ENCODE data around the gene TMEM238L.

Gene TMEM238L

DNA sequence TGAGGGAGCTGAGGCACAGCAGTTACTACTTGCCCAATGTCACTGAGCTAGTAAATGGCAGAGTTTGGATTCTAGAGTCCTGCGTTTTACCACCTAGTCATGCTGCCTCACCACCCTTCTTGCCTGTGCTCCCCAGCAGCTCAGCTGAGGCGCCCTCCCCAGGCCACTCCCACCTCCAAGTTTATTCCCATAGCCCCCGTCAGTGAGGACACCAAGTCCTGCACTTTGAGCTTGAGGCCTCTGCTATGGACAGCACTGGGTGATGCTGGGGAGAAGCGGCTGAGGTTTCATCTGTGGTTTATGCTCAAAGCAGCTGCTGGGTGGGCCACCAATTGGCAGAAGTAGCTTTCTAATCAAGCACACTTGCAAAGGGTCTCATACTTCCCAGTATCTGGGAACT lies 36.7 kb downstream of the TMEM238L start:
- no peak overlapping the region for H3K4me3 ChIP-seq (replicated peaks; ENCODE audit: low read depth, low read length)
- H3K27me3 ChIP-seq (replicated peaks; ENCODE audit: control insufficient read depth, insufficient read depth, low read length) = no peaks in the 10 kb centered on the region
- no peak for DNase-seq (ENCODE audit: extremely low read depth, insufficient read length)
- TF ChIP-seq, protein P1, sequence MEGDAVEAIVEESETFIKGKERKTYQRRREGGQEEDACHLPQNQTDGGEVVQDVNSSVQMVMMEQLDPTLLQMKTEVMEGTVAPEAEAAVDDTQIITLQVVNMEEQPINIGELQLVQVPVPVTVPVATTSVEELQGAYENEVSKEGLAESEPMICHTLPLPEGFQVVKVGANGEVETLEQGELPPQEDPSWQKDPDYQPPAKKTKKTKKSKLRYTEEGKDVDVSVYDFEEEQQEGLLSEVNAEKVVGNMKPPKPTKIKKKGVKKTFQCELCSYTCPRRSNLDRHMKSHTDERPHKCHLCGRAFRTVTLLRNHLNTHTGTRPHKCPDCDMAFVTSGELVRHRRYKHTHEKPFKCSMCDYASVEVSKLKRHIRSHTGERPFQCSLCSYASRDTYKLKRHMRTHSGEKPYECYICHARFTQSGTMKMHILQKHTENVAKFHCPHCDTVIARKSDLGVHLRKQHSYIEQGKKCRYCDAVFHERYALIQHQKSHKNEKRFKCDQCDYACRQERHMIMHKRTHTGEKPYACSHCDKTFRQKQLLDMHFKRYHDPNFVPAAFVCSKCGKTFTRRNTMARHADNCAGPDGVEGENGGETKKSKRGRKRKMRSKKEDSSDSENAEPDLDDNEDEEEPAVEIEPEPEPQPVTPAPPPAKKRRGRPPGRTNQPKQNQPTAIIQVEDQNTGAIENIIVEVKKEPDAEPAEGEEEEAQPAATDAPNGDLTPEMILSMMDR (IDR thresholded peaks at IDR 0.05; ENCODE audit: insufficient read depth, low read length, poor library complexity, severe bottlenecking) = no peak
- no peaks in the 10 kb centered on the region for H3K36me3 ChIP-seq (ENCODE audit: control insufficient read depth, insufficient read depth, low read length)

DNA sequence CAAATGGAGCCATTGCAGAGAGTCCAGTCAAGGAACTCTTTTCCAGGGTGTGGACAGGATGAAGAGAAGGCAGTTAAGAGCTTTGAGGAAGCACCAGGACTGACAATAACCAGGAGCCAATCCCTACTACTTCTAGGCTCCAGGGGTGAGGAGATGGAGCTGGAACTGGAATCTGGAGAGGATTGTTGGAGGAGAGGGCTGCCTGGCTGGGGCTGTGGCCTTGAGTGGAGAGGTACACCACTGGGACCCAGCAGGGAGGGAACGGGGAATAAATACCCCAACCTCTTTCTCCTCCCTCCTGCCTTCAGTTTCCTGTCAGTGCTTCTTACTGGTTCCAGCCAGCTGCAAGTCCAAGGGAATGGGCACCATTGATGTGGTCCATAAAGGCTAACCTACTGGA lies 41.9 kb downstream of the TMEM238L start:
- Histone ChIP-seq H3K27me3 (replicated peaks; ENCODE audit: control insufficient read depth, insufficient read depth, low read length) (no peaks in the 10 kb centered on the region; the same call in 1 of the 2 replicates), H3K36me3 (ENCODE audit: control insufficient read depth, insufficient read depth, low read length) (no peaks in the 10 kb centered on the region), H3K4me3 (replicated peaks; ENCODE audit: low read depth, low read length) (no peak overlapping the region)
- DNase-seq (ENCODE audit: extremely low read depth, insufficient read length) = no peak
- TF ChIP-seq, protein P1 (IDR thresholded peaks at IDR 0.05; ENCODE audit: insufficient read depth, low read length, poor library complexity, severe bottlenecking) = no peak

DNA sequence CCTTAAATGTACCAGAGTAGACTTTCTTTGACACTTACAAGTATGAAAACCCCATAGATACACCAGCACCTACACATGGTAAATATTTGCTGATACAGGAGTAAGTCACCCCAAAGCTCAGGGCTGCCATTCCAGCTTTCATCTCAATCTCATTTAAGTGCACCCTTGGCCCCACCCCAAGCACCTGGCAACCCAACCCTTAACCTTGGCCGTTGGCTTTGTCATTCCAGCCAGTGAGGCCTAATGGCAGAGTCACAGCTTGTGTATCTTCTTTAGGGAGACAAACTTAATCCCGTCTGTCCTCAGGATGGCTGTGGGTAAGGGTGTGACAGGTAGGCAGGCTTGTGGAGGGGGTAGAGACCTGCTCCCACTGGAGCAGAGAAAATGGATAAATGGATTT lies 42.6 kb downstream of the TMEM238L start:
- Histone ChIP-seq H3K36me3 (ENCODE audit: control insufficient read depth, insufficient read depth, low read length) (no peaks in the 10 kb centered on the region), H3K4me3 (replicated peaks; ENCODE audit: low read depth, low read length) (no peak overlapping the region), H3K27me3 (replicated peaks; ENCODE audit: control insufficient read depth, insufficient read depth, low read length) (no peaks in the 10 kb centered on the region; the same call in 1 of the 2 replicates)
- TF ChIP-seq, protein P1 (IDR thresholded peaks at IDR 0.05; ENCODE audit: insufficient read depth, low read length, poor library complexity, severe bottlenecking) = no peak
- DNase-seq (ENCODE audit: extremely low read depth, insufficient read length) = no peak

DNA sequence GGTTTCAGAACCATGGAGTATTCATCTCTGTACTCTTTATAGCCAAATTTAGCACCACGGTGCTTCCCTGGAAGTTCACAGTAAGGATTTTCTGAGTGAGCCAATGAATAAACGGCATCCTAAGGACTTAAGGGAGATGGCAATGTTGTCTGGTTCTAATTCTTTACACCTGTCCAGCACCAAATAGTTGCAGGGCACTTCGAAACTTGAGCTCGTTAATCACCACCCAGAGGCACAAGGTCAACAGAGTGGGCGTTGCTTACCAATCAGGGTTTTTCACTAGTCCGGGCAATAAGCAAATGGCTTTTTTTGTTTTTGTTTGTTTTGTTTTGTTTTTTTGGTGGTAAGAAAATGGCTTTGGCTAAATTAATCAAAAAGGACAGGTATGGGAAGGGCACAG lies 45.8 kb downstream of the TMEM238L start:
- TF ChIP-seq, protein P1 (IDR thresholded peaks at IDR 0.05; ENCODE audit: insufficient read depth, low read length, poor library complexity, severe bottlenecking) = no peak
- H3K4me3 ChIP-seq (replicated peaks; ENCODE audit: low read depth, low read length) = no peak overlapping the region
- H3K36me3 ChIP-seq (ENCODE audit: control insufficient read depth, insufficient read depth, low read length) = no peaks in the 10 kb centered on the region
- no peak for DNase-seq (ENCODE audit: extremely low read depth, insufficient read length)
- H3K27me3 ChIP-seq (replicated peaks; ENCODE audit: control insufficient read depth, insufficient read depth, low read length) = no peaks in the 10 kb centered on the region; the same call in none of the 2 replicates

DNA sequence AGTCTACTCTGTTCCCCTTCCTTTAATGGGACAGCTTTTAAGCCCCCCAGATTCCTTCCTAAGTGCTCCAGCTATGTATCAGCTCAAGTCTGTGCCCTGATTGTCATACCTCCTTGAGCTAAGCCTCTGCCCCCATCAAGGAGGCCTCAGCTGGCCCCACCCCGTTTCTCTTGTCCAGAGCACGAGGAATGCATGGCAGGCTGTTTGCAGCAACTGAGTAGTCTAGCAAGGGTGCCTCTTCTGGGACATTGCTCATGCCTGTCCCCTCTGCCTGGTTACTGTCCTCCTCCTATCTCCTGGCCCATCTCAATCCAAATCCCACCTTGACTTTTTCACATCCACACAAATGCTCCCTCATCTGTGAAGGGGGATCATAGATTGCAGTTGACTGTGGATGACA lies 46.3 kb downstream of the TMEM238L start:
- TF ChIP-seq, protein P1 (IDR thresholded peaks at IDR 0.05; ENCODE audit: insufficient read depth, low read length, poor library complexity, severe bottlenecking) = no peak
- H3K36me3 ChIP-seq (ENCODE audit: control insufficient read depth, insufficient read depth, low read length) = no peaks in the 10 kb centered on the region
- no peak for DNase-seq (ENCODE audit: extremely low read depth, insufficient read length)
- no peaks in the 10 kb centered on the region; the same call in none of the 2 replicates for H3K27me3 ChIP-seq (replicated peaks; ENCODE audit: control insufficient read depth, insufficient read depth, low read length)
- H3K4me3 ChIP-seq (replicated peaks; ENCODE audit: low read depth, low read length) = no peak overlapping the region

DNA sequence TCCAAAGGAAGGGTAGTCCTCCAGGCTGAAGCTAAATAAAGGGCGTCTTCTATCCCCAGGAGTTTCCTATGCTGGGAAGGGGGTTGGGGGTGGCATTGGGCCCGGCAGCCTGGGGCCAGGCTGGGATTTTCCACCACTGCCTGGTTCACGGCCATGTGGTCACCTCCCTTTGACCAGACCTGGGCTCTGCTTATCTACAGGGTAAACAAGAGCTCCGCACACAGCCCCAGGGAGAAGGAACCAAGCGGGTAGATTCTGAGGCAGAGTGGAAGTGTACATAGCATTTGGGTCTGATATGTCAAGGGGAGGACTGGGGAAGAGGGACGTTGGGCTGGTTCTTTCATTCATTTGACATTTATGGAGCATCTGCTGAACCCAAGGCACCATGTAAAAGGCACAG lies 46.8 kb downstream of the TMEM238L start:
- Histone ChIP-seq H3K36me3 (ENCODE audit: control insufficient read depth, insufficient read depth, low read length) (no peaks in the 10 kb centered on the region), H3K4me3 (replicated peaks; ENCODE audit: low read depth, low read length) (no peak overlapping the region), H3K27me3 (replicated peaks; ENCODE audit: control insufficient read depth, insufficient read depth, low read length) (no peaks in the 10 kb centered on the region; the same call in none of the 2 replicates)
- DNase-seq (ENCODE audit: extremely low read depth, insufficient read length) = no peak
- TF ChIP-seq, protein P1 (IDR thresholded peaks at IDR 0.05; ENCODE audit: insufficient read depth, low read length, poor library complexity, severe bottlenecking) = no peak
